DMS53 treated with DMSO at 0.1 percent for 48 hours (cell line): ENCODE measurements around the gene ADARB2.

Experiments
- DNase-seq: peaks from one replicate; lab custom pipeline; 2025; ENCODE audit not compliant: unreplicated experiment; lab: John Stamatoyannopoulos, UW

The ADARB2 gene

GRCh38 chr10:1216574-1217236 is 520.6 kb downstream of the ADARB2 start:
- no peak for DNase-seq

GRCh38 chr10:1215862-1216573 is 521.3 kb downstream of the ADARB2 start:
- no peak for DNase-seq

GRCh38 chr10:1214882-1215540 is 522.3 kb downstream of the ADARB2 start:
- no peak for DNase-seq

- no peak for DNase-seq
These were observed 523.2 kb downstream of the ADARB2 start for GRCh38 chr10:1214071-1214675.

DNA sequence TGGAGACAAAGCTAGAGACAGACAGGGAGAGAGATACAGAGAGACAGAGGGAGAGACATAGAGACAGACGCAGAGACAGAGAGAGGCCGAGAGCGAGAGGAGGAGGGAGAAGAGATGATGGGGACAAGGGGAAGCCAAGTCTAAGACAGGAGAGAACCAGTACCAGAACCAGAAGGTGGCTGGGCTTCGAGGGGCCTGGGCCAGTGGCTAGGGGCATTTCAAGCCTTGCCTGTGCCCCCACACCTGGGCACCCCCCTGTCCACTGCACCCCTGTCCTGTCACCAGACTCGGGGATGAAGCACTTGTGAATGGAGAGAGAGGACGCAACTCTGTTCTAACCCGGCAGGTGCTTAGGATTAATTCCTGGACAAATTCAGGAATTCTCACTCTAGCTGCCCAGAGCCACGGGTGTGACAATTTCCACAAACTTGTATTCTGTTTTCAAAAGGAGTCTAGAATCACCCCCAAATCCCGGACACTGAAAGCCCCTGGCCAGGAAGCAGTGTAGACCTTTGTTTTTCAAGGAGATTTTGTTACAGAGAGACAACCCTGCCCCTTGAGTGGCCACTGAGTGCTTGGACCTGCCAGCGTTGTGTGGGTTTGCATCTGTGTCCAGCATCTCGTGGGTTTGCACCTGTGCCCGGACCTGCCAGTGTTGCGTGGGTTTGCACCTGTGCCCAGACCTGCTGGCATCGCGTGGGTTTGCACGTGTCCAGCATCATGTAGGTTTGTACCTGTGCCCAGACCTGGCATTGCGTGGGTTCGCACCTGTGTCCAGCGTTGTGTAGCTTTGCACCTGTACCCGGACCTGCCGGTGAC is 523.9 kb downstream of the ADARB2 start:
- no peak for DNase-seq

GRCh38 chr10:1212571-1213141 is 524.7 kb downstream of the ADARB2 start:
- DNase-seq: no peak

DNA sequence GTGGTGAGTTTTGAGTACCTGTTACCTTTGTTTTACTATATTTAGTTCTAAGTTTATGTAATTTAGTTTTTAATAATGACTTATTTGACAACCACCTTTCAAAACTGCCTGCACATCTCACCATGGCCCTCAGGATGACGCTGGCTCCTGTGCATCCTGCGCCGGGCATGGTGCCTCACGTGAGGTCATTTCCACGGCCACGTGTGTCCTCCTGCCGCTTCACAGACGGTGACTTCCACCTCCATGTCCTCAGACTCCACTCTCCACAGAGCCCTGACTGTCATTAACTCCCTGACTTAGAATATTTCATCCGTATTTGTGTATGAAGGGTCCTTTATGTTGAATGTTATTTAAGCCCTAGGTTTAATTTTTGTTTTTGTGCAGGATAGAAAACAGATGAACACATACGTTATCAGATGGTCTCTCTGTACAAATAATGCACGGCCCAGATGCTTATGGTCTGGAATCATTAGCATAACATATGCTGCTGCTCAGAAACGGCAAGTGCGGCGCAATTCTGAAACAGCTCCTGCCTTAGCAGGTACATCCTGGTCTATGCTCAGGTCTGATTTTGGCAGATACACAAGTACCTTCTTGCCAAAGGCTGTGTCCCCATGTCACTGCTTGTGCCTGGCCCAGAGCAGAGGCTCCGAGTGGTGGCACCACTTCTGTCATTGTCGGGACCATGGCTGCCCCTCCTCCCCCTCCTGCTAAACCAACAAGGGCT is 525.3 kb downstream of the ADARB2 start:
- no peak for DNase-seq

GRCh38 chr10:1210667-1211066 is 526.7 kb downstream of the ADARB2 start:
- DNase-seq: no peak

- DNase-seq: no peak
These were observed 527.9 kb downstream of the ADARB2 start for GRCh38 chr10:1209355-1209979.

DNA sequence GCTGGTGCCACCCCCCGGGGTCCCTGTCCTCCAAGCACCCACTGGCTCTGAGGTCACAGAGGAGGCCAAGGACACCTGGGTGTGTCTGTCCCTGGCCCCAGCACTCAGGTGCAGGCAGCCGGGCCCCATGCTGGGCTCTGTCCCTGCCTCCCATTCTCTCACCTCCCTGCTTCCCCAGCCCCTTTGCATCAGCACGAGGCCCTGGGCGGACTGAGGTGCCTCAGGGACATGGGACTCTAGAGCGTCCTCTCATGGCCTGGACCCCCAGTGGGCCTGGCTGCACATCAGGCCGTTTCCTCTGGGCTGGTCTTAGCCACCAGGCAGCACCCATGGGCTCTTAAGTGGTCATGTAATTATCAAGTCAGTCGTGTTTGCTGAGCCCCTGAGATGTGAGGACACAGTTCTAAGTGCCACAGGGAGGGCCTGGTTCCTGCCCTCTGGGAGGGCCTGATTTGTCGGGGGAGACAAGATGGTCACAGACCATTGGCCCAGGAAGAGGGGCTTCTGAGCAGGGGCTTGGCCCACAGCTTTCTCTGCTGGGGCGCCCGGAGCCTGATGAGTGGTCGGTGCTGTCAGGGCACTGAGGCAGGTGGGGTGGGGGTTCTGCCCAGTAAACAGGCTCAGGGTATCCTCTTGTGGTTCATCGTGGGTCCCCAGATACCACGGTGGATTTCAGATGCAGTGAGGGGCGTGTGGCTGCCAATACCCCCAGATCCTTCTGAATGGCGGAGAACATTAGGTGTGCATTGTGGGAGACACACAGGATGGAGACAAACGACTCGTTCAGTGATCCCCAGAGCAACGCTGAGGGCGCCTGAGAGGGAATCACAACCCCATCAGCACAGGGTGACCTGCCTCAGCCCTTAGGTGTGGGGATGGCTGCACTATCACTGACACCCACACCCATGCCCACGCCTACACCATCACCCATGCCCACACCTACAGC is 528.7 kb downstream of the ADARB2 start:
- DNase-seq: no peak

- DNase-seq: no peak
These were observed 530.7 kb downstream of the ADARB2 start for GRCh38 chr10:1206601-1207000.

DNA sequence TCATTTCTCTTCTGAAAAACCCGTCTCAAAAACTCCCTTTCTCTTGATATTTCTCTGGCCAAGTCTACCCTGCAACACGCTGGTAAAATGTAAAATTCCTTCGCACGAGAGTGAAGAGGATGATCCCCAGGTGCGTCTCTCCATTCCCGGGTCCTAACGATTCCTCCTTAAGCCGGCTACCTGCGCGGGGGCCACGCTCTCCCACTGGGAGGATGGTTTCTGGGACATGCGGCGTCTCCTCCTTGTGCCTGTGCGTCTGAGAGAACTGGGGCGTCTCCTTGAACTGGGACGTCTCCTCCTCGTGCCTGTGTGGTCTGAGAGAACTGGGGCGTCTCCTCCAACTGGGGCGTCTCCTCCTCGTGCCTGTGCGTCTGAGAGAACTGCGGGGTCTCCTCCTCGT is 531.2 kb downstream of the ADARB2 start:
- no peak for DNase-seq

DNA sequence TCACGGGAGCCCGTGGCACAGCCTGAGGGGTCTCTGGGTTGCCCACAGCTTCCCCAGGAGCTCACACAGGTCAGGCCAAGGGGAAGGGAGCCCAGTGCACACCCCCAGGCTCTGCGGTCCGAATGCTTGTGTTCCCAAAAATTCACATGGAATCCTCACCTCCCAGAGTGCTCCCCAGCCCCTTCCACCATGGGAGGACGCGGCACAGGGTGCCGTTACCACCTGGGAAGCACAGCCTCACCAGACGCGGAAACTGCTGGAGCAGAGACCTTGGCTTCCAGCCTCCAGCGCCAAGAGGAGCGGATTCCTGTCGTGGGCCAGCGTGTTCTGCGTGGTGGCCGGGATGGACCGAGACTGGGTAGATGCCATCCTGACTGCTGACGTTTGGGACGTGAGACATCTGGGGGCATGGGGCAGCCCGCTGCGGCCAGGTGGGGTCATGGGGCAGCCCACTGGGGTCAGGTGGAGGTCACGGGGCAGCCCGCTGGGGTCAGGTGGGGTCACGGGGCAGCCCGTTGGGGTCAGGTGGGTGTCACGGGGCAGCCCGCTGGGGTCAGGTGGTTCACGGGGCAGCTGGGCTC is 531.8 kb downstream of the ADARB2 start:
- no peak for DNase-seq

- DNase-seq: no peak
These were observed 532.6 kb downstream of the ADARB2 start for GRCh38 chr10:1204434-1205326.

DNA sequence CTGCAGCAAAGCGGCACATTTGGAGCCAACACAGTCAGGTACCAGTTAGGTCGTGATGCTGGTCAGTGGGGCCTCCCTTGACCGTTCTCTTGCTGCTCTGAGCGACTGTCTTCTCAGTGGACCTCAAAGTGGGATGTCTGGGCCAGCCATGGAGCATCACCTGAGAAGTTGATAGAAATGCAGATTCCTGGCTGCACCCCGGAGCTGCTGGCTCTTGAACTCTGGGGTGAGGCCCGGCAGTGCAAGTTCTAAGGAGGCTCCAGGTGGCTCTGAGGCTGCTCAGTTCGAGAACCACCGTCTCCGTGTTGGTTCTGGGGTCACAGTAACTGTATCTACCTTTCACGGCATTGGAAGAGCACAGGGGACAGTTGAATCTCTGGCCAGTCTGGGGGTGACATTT is 533.6 kb downstream of the ADARB2 start:
- no peak for DNase-seq

- no peak for DNase-seq
These were observed 534.1 kb downstream of the ADARB2 start for GRCh38 chr10:1203216-1203615.

- no peak for DNase-seq
These were observed 535.0 kb downstream of the ADARB2 start for GRCh38 chr10:1202343-1202742.
